HG03342 (cell line): ENCODE results near the gene JPH4.

ENCODE experiments used
- ATAC-seq: cut with Tn5 transposase; IDR thresholded peaks from one replicate; pipeline ENCODE4 v1.9.1; 2021; ENCODE audit warnings: mild to moderate bottlenecking, moderate library complexity; ENCODE audit not compliant: unreplicated experiment

JPH4 gene

GRCh38 chr14:23578560-23579310 lies at the start of gene JPH4:
TSS of gene JPH4 (minus strand) at chr14:23578790. CDS start at chr14:23577453, 1,337 bp downstream.
- no peak for ATAC-seq

DNA sequence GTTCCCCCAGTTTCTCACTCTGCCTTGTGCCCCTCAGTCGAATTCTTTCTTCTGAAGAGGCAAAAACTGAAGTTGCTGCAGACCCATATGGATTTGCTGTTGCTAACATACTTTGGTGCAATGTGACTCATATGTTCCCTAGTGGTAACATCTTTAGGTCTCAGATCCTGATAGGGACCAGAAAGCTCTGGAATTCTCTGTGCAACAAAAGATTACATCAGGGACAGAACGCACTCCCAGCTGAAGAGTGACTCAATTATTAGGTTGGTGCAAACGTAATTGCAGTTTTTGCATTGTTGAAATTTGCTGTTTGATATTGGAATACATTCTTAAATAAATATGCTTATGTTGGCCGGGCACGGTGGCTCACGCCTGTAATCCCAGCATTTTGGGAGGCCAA lies 49.4 kb upstream of the JPH4 start:
- no peak for ATAC-seq

DNA sequence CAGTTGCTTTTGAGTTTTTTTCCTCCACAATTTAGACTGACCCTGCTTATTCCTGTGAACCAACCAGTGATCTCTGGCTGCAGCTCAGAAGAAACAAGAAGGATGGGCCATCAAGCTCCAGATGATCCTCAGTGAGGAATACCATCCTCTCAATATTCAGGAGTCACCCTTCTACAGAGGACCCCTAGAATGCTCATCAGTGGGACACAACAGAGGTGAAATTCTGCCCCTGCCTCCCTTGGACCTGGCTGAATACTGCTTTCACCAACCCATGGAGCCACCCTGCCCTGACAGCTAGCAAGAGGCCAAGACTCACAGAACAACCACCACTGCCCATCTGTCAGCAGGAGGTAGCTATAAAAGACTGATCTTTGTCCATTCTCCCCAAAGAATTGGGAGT lies 48.4 kb upstream of the JPH4 start:
- ATAC-seq: no peak

- ATAC-seq: no peak
These were observed 46.3 kb upstream of the JPH4 start for GRCh38 chr14:23624830-23625404.

GRCh38 chr14:23623962-23624361 lies 45.4 kb upstream of the JPH4 start:
- ATAC-seq: no peak

DNA sequence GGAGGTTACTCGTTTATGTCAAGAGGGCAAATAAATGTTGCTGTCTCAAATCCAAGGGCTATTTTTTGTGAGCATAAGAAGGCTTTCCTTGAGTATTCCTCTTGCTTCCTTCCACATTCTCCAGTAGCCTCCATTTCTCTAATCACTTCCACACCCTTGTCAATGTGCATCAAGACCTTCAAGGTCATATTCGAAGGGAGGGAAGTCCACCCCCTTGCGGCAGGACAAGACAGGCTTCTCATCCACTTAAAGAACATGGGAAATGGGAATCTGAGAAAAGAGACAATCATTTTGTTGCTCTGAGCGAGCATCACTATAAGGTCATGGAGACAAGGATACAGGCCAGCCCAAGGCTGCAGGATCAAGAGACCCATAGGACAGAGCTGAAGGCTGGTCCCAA lies 44.4 kb upstream of the JPH4 start:
- no peak for ATAC-seq

DNA sequence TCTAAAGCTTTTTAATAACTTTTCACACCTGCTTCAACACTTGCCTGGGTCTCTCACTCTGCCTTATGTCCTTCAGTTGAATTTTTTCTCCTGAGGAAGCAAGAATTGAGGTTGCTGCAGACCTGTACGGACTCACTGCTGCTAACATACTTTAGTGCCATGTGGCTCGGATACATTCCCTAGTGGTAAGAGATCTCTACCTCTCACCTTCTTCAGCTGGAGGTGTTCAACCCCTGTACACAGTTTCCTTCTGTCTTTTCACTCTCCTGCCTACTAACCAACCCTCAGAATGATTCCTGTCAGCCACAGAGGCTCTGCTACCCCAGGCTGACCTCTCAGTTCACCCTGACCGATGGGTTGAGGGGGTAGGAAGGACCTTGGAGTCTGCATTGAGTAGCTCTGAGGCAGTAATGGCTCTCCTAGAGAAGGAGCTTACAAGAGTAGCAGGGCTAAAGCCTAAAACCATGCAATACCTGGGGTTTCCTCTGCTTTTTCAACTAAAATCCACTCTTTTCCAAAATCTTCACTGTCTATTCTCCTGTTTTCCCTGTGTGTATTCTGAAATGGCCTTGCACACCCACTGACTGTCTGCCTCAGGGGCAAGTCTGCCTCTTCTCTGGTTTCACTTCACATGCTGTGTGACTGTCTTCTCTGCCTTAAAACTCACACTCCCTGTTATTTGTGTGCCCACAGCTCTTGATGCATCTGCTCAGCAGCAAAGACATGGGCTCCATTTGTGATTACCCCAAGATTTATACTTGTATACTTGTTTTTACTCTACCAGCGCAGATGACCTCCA lies 43.5 kb upstream of the JPH4 start:
- no peak for ATAC-seq

- ATAC-seq: no peak
These were observed 42.8 kb upstream of the JPH4 start for GRCh38 chr14:23621204-23621931.

DNA sequence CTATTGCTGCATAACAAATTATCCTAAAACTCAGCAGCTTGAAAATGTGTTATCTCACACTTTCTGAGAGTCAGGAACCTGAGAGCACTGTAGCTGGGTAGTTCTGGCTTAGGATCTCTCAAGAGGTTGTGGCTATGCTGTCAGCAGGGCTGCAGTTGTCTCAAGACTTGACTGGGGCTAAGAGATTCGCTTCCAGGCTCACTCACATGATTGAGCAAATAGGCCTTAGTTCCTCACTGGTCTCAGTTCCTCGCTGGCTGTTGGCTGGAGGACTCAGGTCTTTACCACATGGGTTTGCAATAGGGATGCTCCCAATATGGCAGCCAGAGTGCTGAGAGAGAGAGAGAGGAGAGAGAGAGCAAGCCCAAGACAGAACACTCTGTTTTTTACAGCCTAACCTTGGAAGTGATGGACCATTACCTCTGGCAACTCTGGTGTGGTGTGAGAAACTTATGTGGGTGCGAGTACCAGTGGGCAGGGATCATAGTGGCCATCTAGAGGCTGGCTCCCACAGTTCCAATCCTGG lies 41.6 kb upstream of the JPH4 start:
- ATAC-seq: no peak

DNA sequence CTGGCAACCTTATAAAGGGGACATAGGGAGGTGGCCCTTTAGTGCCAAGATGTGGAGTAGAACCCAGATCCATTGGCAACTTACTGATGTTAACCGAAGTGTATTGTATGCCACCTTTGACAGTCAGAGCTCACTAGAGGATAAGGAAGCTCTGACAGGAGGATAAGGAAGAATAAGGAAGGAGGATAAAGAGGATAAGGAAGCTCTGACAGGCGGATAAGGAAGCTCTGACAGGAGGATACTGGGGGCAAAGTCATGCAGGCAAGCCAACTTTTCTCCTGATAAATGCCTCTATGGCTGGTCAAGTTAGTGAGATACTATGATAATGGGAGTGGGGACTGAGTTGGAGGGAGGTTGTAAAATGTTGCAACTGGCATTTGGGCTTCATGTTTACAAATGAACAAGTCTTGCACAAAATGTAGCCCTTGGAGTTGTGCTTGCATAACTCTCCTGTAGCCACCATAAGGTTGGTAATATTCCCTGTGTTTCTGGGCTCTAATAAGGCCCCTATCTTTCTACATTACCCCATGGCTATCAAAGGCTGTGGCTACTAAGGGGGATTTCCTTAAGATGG lies 39.9 kb upstream of the JPH4 start:
- no peak for ATAC-seq

DNA sequence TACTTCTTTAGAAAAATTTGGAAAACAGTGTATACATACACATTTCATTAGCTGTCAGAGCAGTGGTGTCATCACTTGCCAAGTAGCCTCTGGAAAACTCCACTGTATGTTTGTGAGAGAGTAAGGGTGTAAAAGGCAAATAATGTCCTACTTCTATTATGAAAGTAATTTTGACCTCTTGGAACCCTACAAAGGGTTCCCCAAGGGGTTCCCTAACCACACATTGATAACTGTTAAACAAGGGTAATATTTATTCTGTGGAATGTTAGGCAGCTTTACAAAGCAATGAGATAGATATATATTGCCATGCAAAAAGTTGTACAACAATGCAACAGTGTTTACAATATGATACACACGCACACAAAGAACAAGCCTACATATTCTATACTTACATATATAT lies 38.9 kb upstream of the JPH4 start:
- ATAC-seq: no peak

GRCh38 chr14:23615856-23616255 lies 37.3 kb upstream of the JPH4 start:
- no peak for ATAC-seq

- no peak for ATAC-seq
These were observed 35.8 kb upstream of the JPH4 start for GRCh38 chr14:23614395-23614828.

- ATAC-seq: no peak
These were observed 34.9 kb upstream of the JPH4 start for GRCh38 chr14:23613242-23614070.

DNA sequence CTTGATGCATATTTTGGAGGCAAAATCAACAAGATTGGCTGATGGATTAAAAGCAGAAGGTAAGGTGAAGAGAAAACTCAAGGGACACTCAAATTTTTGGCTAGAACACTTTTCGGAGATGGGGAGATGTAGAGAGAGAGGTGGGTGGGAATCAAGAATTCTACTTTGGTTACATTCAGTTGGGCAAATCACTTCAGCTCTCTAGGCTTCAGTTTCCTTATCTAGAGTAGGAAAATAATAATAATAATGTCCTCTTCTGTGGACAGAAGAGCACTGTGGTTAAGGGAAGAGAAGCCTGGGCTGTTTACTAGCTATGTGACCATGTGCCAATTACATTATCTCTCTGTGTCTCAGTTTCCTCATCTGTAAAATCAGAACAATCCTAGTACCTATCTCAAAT lies 34.2 kb upstream of the JPH4 start:
- no peak for ATAC-seq

DNA sequence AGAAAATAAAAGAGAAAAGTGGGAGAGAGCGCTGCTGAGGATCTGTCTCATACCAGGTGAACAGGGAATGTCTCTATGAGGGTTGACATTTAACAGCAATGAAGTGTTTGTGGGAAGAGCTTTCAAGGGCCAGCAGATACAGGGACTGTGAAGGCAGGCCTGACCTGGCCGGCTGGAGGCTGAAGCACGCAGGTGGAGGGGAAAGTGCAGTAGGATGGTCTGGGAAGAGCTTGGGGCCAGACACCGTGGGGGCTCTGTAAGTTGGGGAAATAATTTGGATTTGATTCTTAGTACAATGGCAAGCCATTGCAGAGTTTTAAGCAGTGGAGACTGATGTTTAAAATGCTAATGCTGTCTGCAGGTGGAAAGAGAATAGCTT lies 33.8 kb upstream of the JPH4 start:
- ATAC-seq: no peak

GRCh38 chr14:23610815-23611289 lies 32.3 kb upstream of the JPH4 start:
- no peak for ATAC-seq

- ATAC-seq: no peak
These were observed 31.7 kb upstream of the JPH4 start for GRCh38 chr14:23610090-23610814.
